ENCODE results near the gene CBARP.

- TF ChIP-seq HNF4A (conservative IDR thresholded peaks at IDR 0.05) = no peak
- TF ChIP-seq ZBTB33 (IDR thresholded peaks at IDR 0.05) = no peak
- TF ChIP-seq ATF3 (IDR thresholded peaks at IDR 0.05) = no peak
- no peak for TF ChIP-seq CTCF (IDR thresholded peaks at IDR 0.05; ENCODE audit: low read depth, low read length, missing input control)
- no peak for TF ChIP-seq FOXA1 (IDR thresholded peaks at IDR 0.05)
- no peak for TF ChIP-seq YY1 (IDR thresholded peaks at IDR 0.05)
- no peak for TF ChIP-seq TAF1 (conservative IDR thresholded peaks at IDR 0.05)
- TF ChIP-seq GABPA (IDR thresholded peaks at IDR 0.05 in 1 of 2, conservative IDR thresholded peaks at IDR 0.05 in 1 of 2) = no peak
- TF ChIP-seq HNF4G (IDR thresholded peaks at IDR 0.05) = no peak
- no peak for TF ChIP-seq SP1 (IDR thresholded peaks at IDR 0.05)
- no peak for TF ChIP-seq MAX (IDR thresholded peaks at IDR 0.05)
- TF ChIP-seq JUND (IDR thresholded peaks at IDR 0.05) = no peak
- no peak for TF ChIP-seq REST (IDR thresholded peaks at IDR 0.05)
- no peak for TF ChIP-seq EGR1 (IDR thresholded peaks at IDR 0.05; ENCODE audit: low read depth in 2 of 2)
These were observed 6.9 kb downstream of the CBARP start for GRCh38 chr19:1230783-1231489.

All from liver (tissue), 3 donors.